GM23338 (cell line): Measurements from ENCODE around the gene XRN2. TPM values are rescaled to one million over a fixed set of nuclear protein-coding genes. Genes with fewer than 3 reads are reported as not detected.

Experiments
- ATAC-seq: fragments of 200-7000 bp; cut with Tn5 transposase; 3 replicates; pipeline ENCODE4 v1.9.1; 2020
- DNase-seq: peaks from one replicate; pipeline ENCODE4 v3.0.0-alpha.2; 2015; ENCODE audit warnings: low spot score
- H2AFZ ChIP-seq: fragments of 200-600 bp; sonication (generic); 2 replicates; pipeline ENCODE4 v1.8.0; 2016; ENCODE audit warnings: antibody characterized with exemption, mild to moderate bottlenecking, moderate library complexity
- H3F3A ChIP-seq: fragments of 200-600 bp; sonication (generic); replicated peaks from 2 replicates; pipeline ENCODE4 v1.8.0; 2017; ENCODE audit warnings: antibody characterized with exemption, mixed run types, low read depth
- H3K27ac ChIP-seq: fragments of 200-600 bp; sonication (generic); 2 replicates; pipeline ENCODE4 v1.6.1; 2016; ENCODE audit warnings: low read depth
- H3K27me3 ChIP-seq: fragments of 200-600 bp; sonication (generic); 2 replicates; pipeline ENCODE4 v1.8.0; 2016; ENCODE audit warnings: mild to moderate bottlenecking, mixed run types, moderate library complexity; ENCODE audit not compliant: insufficient read depth
- H3K36me3 ChIP-seq: fragments of 200-600 bp; sonication (generic); 2 replicates; pipeline ENCODE4 v1.8.0; 2016; ENCODE audit warnings: mild to moderate bottlenecking; ENCODE audit not compliant: insufficient read depth
- H3K4me1 ChIP-seq: fragments of 200-600 bp; sonication (generic); 2 replicates; pipeline ENCODE4 v1.8.0; 2016; ENCODE audit warnings: mild to moderate bottlenecking, moderate library complexity; ENCODE audit not compliant: insufficient read depth
- H3K4me2 ChIP-seq: fragments of 200-600 bp; sonication (generic); 2 replicates; pipeline ENCODE4 v1.7.1; 2017; ENCODE audit warnings: mixed run types
- H3K4me3 ChIP-seq: fragments of 200-600 bp; sonication (generic); 2 replicates; pipeline ENCODE4 v1.6.1; 2016; ENCODE audit warnings: mixed run types
- H3K79me2 ChIP-seq: fragments of 200-600 bp; sonication (generic); replicated peaks from 2 replicates; pipeline ENCODE4 v1.8.0; 2017; ENCODE audit warnings: mild to moderate bottlenecking; ENCODE audit not compliant: insufficient read depth
- H3K9me2 ChIP-seq: fragments of 200-600 bp; sonication (generic); 2 replicates; pipeline ENCODE4 v1.8.0; 2017; ENCODE audit not compliant: insufficient read depth
- H4K20me1 ChIP-seq: fragments of 200-600 bp; sonication (generic); replicated peaks from 2 replicates; pipeline ENCODE4 v1.8.0; 2017; ENCODE audit warnings: mild to moderate bottlenecking; ENCODE audit not compliant: insufficient read depth
- H3K27ac Mint-ChIP-seq: 2 replicates; pipeline ENCODE4 v1.8.0; 2020; ENCODE audit warnings: inconsistent platforms, mild to moderate bottlenecking, moderate library complexity, mixed read lengths
- H3K27me3 Mint-ChIP-seq: 3 replicates; pipeline ENCODE4 v1.8.0; 2022; ENCODE audit warnings: low read depth, mild to moderate bottlenecking, moderate library complexity, mixed read lengths, inconsistent platforms; ENCODE audit not compliant: insufficient read depth, poor library complexity
- H3K36me3 Mint-ChIP-seq: 3 replicates; pipeline ENCODE4 v1.8.0; 2021; ENCODE audit warnings: low read depth, mild to moderate bottlenecking, inconsistent platforms, moderate library complexity, mixed read lengths
- H3K4me1 Mint-ChIP-seq: 3 replicates; pipeline ENCODE4 v1.8.0; 2020; ENCODE audit warnings: mild to moderate bottlenecking, inconsistent platforms, mixed read lengths
- H3K4me3 Mint-ChIP-seq: 3 replicates; pipeline ENCODE4 v1.8.0; 2021; ENCODE audit warnings: moderate library complexity, mild to moderate bottlenecking, inconsistent platforms, mixed read lengths
- H3K9me3 Mint-ChIP-seq: 3 replicates; pipeline ENCODE4 v1.8.0; 2020; ENCODE audit warnings: moderate library complexity, mild to moderate bottlenecking, inconsistent platforms, mixed read lengths
- CREB1 ChIP-seq: fragments of 250-450 bp; sonication (Bioruptor Pico); IDR thresholded peaks from 2 replicates; pipeline ENCODE4 v1.5.0; 2020; ENCODE audit warnings: low read depth, mild to moderate bottlenecking, moderate library complexity
- ETS1 ChIP-seq: IDR thresholded peaks from 2 replicates; pipeline ENCODE4 v1.6.1; 2016; ENCODE audit warnings: antibody characterized with exemption
- EZH2 ChIP-seq: fragments of 200-600 bp; sonication (generic); IDR thresholded peaks from one replicate; pipeline ENCODE4 v1.8.0; 2017; ENCODE audit warnings: antibody characterized with exemption, mild to moderate bottlenecking, low read depth; ENCODE audit not compliant: unreplicated experiment
- EZH2phosphoT487 ChIP-seq: fragments of 200-600 bp; sonication (generic); IDR thresholded peaks from one replicate; pipeline ENCODE4 v1.8.1; 2018; ENCODE audit warnings: antibody characterized with exemption; ENCODE audit not compliant: unreplicated experiment
- JUNB ChIP-seq: IDR thresholded peaks from one replicate; pipeline ENCODE4 v1.6.1; 2016; ENCODE audit warnings: antibody characterized with exemption; ENCODE audit not compliant: unreplicated experiment
- NANOG ChIP-seq: IDR thresholded peaks from 2 replicates; pipeline ENCODE4 v1.6.1; 2016; ENCODE audit warnings: antibody characterized with exemption, borderline replicate concordance
- POLR2AphosphoS5 ChIP-seq: IDR thresholded peaks from 2 replicates; pipeline ENCODE4 v1.6.1; 2016; ENCODE audit warnings: antibody characterized with exemption, low read depth
- STAT1 ChIP-seq: IDR thresholded peaks from one replicate; pipeline ENCODE4 v1.6.1; 2016; ENCODE audit warnings: antibody characterized with exemption; ENCODE audit not compliant: unreplicated experiment
- ZNF114 ChIP-seq: fragments of 250-450 bp; sonication (Bioruptor Pico); IDR thresholded peaks from 2 replicates; pipeline ENCODE4 v1.5.0; 2020; ENCODE audit warnings: mild to moderate bottlenecking, moderate library complexity
- ZNF331 ChIP-seq: fragments of 250-450 bp; sonication (Bioruptor Pico); IDR thresholded peaks from 2 replicates; pipeline ENCODE4 v1.5.0; 2020; ENCODE audit warnings: low read depth, mild to moderate bottlenecking, moderate library complexity
- ZNF462 ChIP-seq: fragments of 250-450 bp; sonication (Bioruptor Pico); IDR thresholded peaks from 2 replicates; pipeline ENCODE4 v1.5.0; 2020; ENCODE audit warnings: mild to moderate bottlenecking, moderate library complexity
- polyA plus RNA-seq: library from polyadenylated mRNA; unstranded; fragments of >200 nt; fragmentation: Nextera tagmentation; extraction: Ambion mirVana; gene quantifications from 2 replicates; pipeline ENCODE4 v1.2.1, GENCODE V29; 2016
- total RNA-seq: library from RNA; depleted of rRNA; stranded (reverse); fragments of >200 nt; shearing (Covaris generic); gene quantifications from 2 replicates; pipeline ENCODE4 v1.2.3, GENCODE V29; 2014
- TF ChIP-seq, protein P1 (sequence below), 2 experiments: fragments of 200-600 bp in 1 of 2; sonication (generic) in 1 of 2; conservative IDR thresholded peaks; 2 replicates each; pipeline versions ENCODE4 v1.5.1 to v1.6.1; 2016 to 2017; ENCODE audit warnings: antibody characterized with exemption in 2 of 2, low read depth in 2 of 2, mild to moderate bottlenecking in 2 of 2, moderate library complexity in 1 of 2

XRN2 gene
- total and polyA plus RNA-seq, 2 experiments from 2014 or later = 113 to 150 TPM

DNA sequence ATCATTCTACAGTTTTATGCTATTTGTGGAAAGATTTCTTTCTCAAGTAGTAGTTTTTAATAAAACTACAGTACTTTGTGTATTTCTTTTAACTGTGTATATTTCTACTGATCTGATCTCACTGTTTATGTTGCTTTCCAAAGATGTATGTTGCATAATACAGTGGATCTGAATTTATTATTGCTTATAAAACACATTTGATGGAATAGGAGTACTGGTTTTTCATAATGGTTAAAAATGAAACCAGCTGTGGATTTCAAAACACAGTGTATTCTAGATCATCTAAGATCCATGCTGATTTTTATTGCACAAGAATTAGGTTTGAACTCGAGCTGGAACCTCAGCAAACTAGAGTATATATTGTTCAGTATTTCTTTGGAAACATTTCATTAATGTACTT, 86.2 kb downstream of the XRN2 start (continued):
- TF ChIP-seq ETS1 (no peak), CREB1 (CRISPR knock-in tag) (no peak), EZH2phosphoT487 (no peak), NANOG (no peak)

DNA sequence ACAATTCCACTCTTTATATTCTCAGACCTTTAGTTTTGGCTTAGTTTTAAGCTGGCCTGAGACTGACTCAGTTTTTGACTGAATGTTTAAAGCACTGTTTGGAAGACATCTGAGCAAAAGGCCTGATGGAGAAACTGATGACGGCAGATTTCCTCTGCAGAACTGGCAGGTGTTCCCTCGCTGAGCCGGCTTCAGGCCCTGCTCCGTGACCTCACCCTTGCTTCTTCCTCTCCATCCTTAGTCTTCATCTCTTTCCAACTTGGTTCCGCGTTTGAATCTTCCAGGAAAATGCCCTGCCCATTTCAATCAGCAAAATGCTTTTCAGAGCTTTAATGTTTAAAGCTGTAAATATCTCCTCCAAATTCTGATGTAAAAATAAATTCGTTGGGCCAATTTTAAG, 87.6 kb downstream of the XRN2 start:
- H3F3A ChIP-seq = 0 out of 2 replicates have a peak, but pooled peaks cover 4% of the 10 kb centered on the region
- H2AFZ ChIP-seq = no peak overlapping the region
- H3K4me1 ChIP-seq = peaks cover 40% of the 10 kb centered on the region
- no peaks in the 10 kb centered on the region for H3K9me2 ChIP-seq
- peak overlapping the region; percentile 71 for H3K4me3 Mint-ChIP-seq
- H3K27me3 ChIP-seq = peaks cover 63% of the 10 kb centered on the region
- ATAC-seq (peak; percentile 40), DNase-seq (peak; percentile 47)
- peak overlapping the region; percentile 57 for H3K4me3 ChIP-seq
- peaks cover 5% of the 10 kb centered on the region; the same call in 2 of the 3 replicates for H3K9me3 Mint-ChIP-seq
- peaks cover 21% of the 10 kb centered on the region for H3K4me1 Mint-ChIP-seq
- peaks cover 46% of the 10 kb centered on the region for H3K27me3 Mint-ChIP-seq
- no peak overlapping the region for H3K27ac ChIP-seq
- H3K79me2 ChIP-seq = no peaks in the 10 kb centered on the region
- H3K36me3 Mint-ChIP-seq = peaks cover 22% of the 10 kb centered on the region
- H4K20me1 ChIP-seq = peaks cover 26% of the 10 kb centered on the region
- H3K27ac Mint-ChIP-seq = no peak overlapping the region
- TF ChIP-seq STAT1 (no peak), POLR2AphosphoS5 (no peak), ZNF331 (CRISPR knock-in tag) (no peak), JUNB (no peak), EZH2 (no peak), ZNF462 (no peak), EZH2phosphoT487 (no peak), CREB1 (CRISPR knock-in tag) (no peak), ZNF114 (CRISPR knock-in tag) (no peak), ETS1 (no peak), NANOG (no peak)
- TF ChIP-seq, protein P1, sequence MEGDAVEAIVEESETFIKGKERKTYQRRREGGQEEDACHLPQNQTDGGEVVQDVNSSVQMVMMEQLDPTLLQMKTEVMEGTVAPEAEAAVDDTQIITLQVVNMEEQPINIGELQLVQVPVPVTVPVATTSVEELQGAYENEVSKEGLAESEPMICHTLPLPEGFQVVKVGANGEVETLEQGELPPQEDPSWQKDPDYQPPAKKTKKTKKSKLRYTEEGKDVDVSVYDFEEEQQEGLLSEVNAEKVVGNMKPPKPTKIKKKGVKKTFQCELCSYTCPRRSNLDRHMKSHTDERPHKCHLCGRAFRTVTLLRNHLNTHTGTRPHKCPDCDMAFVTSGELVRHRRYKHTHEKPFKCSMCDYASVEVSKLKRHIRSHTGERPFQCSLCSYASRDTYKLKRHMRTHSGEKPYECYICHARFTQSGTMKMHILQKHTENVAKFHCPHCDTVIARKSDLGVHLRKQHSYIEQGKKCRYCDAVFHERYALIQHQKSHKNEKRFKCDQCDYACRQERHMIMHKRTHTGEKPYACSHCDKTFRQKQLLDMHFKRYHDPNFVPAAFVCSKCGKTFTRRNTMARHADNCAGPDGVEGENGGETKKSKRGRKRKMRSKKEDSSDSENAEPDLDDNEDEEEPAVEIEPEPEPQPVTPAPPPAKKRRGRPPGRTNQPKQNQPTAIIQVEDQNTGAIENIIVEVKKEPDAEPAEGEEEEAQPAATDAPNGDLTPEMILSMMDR (conservative IDR thresholded peaks at IDR 0.05; ENCODE audit: low read depth in 2 of 2) = no peak
- no peaks in the 10 kb centered on the region for H3K36me3 ChIP-seq
- peak overlapping the region; percentile 81 for H3K4me2 ChIP-seq
